Liver (tissue), 9 donors: ENCODE data around the gene SKAP2. TPM values are rescaled to one million over a fixed set of nuclear protein-coding genes. Genes with fewer than 3 reads are reported as not detected.

Experiments used
- DNase-seq: peaks from one replicate; pipeline ENCODE4 v3.0.0-alpha.2; 2017; ENCODE audit warnings: low spot score
- H3K27ac ChIP-seq, 2 donors: one replicate each; pipeline ENCODE4 v1.7.0; 2013; ENCODE audit warnings: inconsistent platforms in 2 of 2, low read length in 2 of 2, control low read depth in 1 of 2, low read depth in 1 of 2, mild to moderate bottlenecking in 1 of 2
- H3K27me3 ChIP-seq, 4 donors: one replicate each; pipeline versions ENCODE4 v1.6.1 to v1.7.0; 2013; ENCODE audit warnings: low read length in 3 of 4, inconsistent platforms in 1 of 4, mild to moderate bottlenecking in 1 of 4, moderate library complexity in 1 of 4; ENCODE audit not compliant: control insufficient read depth in 4 of 4, insufficient read depth in 4 of 4
- H3K36me3 ChIP-seq, 4 donors: one replicate each; pipeline versions ENCODE4 v1.6.1 to v1.7.0; 2013; ENCODE audit warnings: low read length in 3 of 4, mild to moderate bottlenecking in 3 of 4, low read depth in 1 of 4, moderate library complexity in 1 of 4; ENCODE audit not compliant: control insufficient read depth in 4 of 4, insufficient read depth in 3 of 4
- H3K4me1 ChIP-seq, 4 donors: one replicate each; pipeline versions ENCODE4 v1.6.1 to v1.7.0; 2013; ENCODE audit warnings: low read length in 3 of 4, mild to moderate bottlenecking in 3 of 4, moderate library complexity in 1 of 4; ENCODE audit not compliant: control insufficient read depth in 4 of 4, insufficient read depth in 4 of 4
- H3K4me3 ChIP-seq, 3 donors: one replicate each; pipeline versions ENCODE4 v1.6.1 to v1.7.0; 2013; ENCODE audit warnings: low read length in 3 of 3, control low read depth in 1 of 3, low read depth in 1 of 3, mild to moderate bottlenecking in 1 of 3
- H3K9ac ChIP-seq, 2 donors: one replicate each; pipeline ENCODE4 v1.7.0; 2013; ENCODE audit warnings: low read length in 2 of 2, mild to moderate bottlenecking in 2 of 2, moderate library complexity in 2 of 2, control low read depth in 1 of 2, low read depth in 1 of 2
- H3K9me3 ChIP-seq, 4 donors: one replicate each; pipeline versions ENCODE4 v1.6.1 to v1.7.0; 2013; ENCODE audit warnings: low read length in 3 of 4; ENCODE audit not compliant: control insufficient read depth in 4 of 4
- ATF3 ChIP-seq: IDR thresholded peaks from 2 replicates; pipeline ENCODE4 v1.6.1; 2016; ENCODE audit warnings: antibody characterized with exemption
- CTCF ChIP-seq: fragments of 150-350 bp; IDR thresholded peaks from 2 replicates; pipeline ENCODE4 v1.5.1; 2017; ENCODE audit warnings: improper control_type of control experiment, low read depth, low read length; ENCODE audit not compliant: missing input control
- EGR1 ChIP-seq, 2 donors: IDR thresholded peaks; 2 replicates each; pipeline ENCODE4 v1.6.1; 2016 to 2018; ENCODE audit warnings: antibody characterized with exemption in 2 of 2, low read depth in 2 of 2
- FOXA1 ChIP-seq: IDR thresholded peaks from 2 replicates; pipeline ENCODE4 v1.6.1; 2016; ENCODE audit warnings: antibody characterized with exemption
- FOXA2 ChIP-seq: IDR thresholded peaks from 2 replicates; pipeline ENCODE4 v1.6.1; 2016; ENCODE audit warnings: antibody characterized with exemption
- GABPA ChIP-seq, 2 donors: IDR thresholded peaks in 1 of 2; conservative IDR thresholded peaks in 1 of 2; 2 replicates each; pipeline ENCODE4 v1.6.1; 2016; ENCODE audit warnings: antibody characterized with exemption in 2 of 2, mild to moderate bottlenecking in 1 of 2, moderate library complexity in 1 of 2
- HNF4A ChIP-seq, 2 donors: conservative IDR thresholded peaks; 2 replicates each; pipeline ENCODE4 v1.6.1; 2016; ENCODE audit warnings: antibody characterized with exemption in 2 of 2, mild to moderate bottlenecking in 2 of 2
- HNF4G ChIP-seq: IDR thresholded peaks from 2 replicates; pipeline ENCODE4 v1.6.1; 2016; ENCODE audit warnings: antibody characterized with exemption
- JUND ChIP-seq, 2 donors: IDR thresholded peaks; 2 replicates each; pipeline ENCODE4 v1.6.1; 2016; ENCODE audit warnings: antibody characterized with exemption in 2 of 2
- MAX ChIP-seq: IDR thresholded peaks from 2 replicates; pipeline ENCODE4 v1.6.1; 2016; ENCODE audit warnings: antibody characterized with exemption
- NR2F2 ChIP-seq: IDR thresholded peaks from 2 replicates; pipeline ENCODE4 v1.6.1; 2016; ENCODE audit warnings: antibody characterized with exemption
- RAD21 ChIP-seq, 2 donors: IDR thresholded peaks; 2 replicates each; pipeline ENCODE4 v1.6.1; 2016; ENCODE audit warnings: antibody characterized with exemption in 2 of 2, mild to moderate bottlenecking in 2 of 2
- REST ChIP-seq: IDR thresholded peaks from 2 replicates; pipeline ENCODE4 v1.6.1; 2016; ENCODE audit warnings: antibody characterized with exemption, mild to moderate bottlenecking
- SP1 ChIP-seq: IDR thresholded peaks from 2 replicates; pipeline ENCODE4 v1.6.1; 2018; ENCODE audit warnings: antibody characterized with exemption, mild to moderate bottlenecking
- TAF1 ChIP-seq: conservative IDR thresholded peaks from 2 replicates; pipeline ENCODE4 v1.6.1; 2016; ENCODE audit warnings: antibody characterized with exemption, mild to moderate bottlenecking
- YY1 ChIP-seq: IDR thresholded peaks from 2 replicates; pipeline ENCODE4 v1.6.1; 2016; ENCODE audit warnings: antibody characterized with exemption, mild to moderate bottlenecking
- WGBS: extraction: QIAGEN DNeasy Blood & Tissue Kit; methylation state at CpG from one replicate; pipeline ENCODE4 v1.1.7; 2013; 5-methylcytosine and 5-hydroxymethylcytosine counted together
- polyA plus RNA-seq, 2 donors: library from polyadenylated mRNA; stranded (reverse) in 1 of 2; unstranded in 1 of 2; fragments of 200-250 nt in 1 of 2; fragments of >200 nt in 1 of 2; fragmentation: Nextera tagmentation in 1 of 2; extraction: Ambion mirVana in 1 of 2; gene quantifications; one replicate each; pipeline versions ENCODE4 v1.2.1 to v1.2.3, GENCODE V29; 2013 to 2015
- total RNA-seq, 2 donors: library from RNA; depleted of rRNA; stranded (reverse); fragments of >200 nt; gene quantifications; one replicate each; pipeline ENCODE4 v1.2.3, GENCODE V29; 2014
- TF ChIP-seq, protein P1 (sequence below): IDR thresholded peaks from 2 replicates; pipeline ENCODE4 v1.6.1; 2016; ENCODE audit warnings: antibody characterized with exemption
- donor health status: healthy.
- donor health status: healthy.
- donor health status: healthy.
- donor health status: healthy.
- donor health status: healthy.

Gene SKAP2
- total and polyA plus RNA-seq, 4 donors, result 3.4 to 9.2 (median 5.1) TPM

GRCh38 chr7:26880852-26881251 lies 16.5 kb upstream of the SKAP2 start:
- Histone ChIP-seq H3K4me3 (no peak overlapping the region), H3K4me1 (no peaks in the 10 kb centered on the region)

More at GRCh38 chr7:26880852-26881251, 16.5 kb upstream of the SKAP2 start:
- Histone ChIP-seq H3K9ac (no peak overlapping the region), H3K9me3 (peaks cover 0 to 6% (median 4%) of the 10 kb centered on the region in 4 donors), H3K27me3 (no peaks in the 10 kb centered on the region), H3K27ac (no peak overlapping the region), H3K36me3 (no peaks in the 10 kb centered on the region)
- TF ChIP-seq SP1 (no peak), HNF4G (no peak), ATF3 (no peak), MAX (no peak), EGR1 (IDR thresholded peaks at IDR 0.05; ENCODE audit: low read depth in 2 of 2) (no peak), FOXA2 (no peak), JUND (IDR thresholded peaks at IDR 0.05) (no peak), NR2F2 (no peak), YY1 (no peak), RAD21 (IDR thresholded peaks at IDR 0.05) (no peak), TAF1 (no peak), HNF4A (conservative IDR thresholded peaks at IDR 0.05) (no peak), GABPA (IDR thresholded peaks at IDR 0.05 in 1 of 2, conservative IDR thresholded peaks at IDR 0.05 in 1 of 2) (no peak), REST (no peak), CTCF (no peak), FOXA1 (no peak)
- TF ChIP-seq, protein P1, sequence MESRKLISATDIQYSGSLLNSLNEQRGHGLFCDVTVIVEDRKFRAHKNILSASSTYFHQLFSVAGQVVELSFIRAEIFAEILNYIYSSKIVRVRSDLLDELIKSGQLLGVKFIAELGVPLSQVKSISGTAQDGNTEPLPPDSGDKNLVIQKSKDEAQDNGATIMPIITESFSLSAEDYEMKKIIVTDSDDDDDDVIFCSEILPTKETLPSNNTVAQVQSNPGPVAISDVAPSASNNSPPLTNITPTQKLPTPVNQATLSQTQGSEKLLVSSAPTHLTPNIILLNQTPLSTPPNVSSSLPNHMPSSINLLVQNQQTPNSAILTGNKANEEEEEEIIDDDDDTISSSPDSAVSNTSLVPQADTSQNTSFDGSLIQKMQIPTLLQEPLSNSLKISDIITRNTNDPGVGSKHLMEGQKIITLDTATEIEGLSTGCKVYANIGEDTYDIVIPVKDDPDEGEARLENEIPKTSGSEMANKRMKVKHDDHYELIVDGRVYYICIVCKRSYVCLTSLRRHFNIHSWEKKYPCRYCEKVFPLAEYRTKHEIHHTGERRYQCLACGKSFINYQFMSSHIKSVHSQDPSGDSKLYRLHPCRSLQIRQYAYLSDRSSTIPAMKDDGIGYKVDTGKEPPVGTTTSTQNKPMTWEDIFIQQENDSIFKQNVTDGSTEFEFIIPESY, result no peak
- DNase-seq, result no peak
- WGBS, result 90% methylated on average over 2 of the region's 2 CpGs
